IMR-90 (cell line): ENCODE measurements around the gene PSMD12. TPM values are rescaled to one million over a fixed set of nuclear protein-coding genes. Genes with fewer than 3 reads are reported as not detected.

Experiments used
- ATAC-seq: fragments of 200-7000 bp; cut with Tn5 transposase; 2 replicates; pipeline ENCODE4 v1.9.1; 2020; ENCODE audit warnings: low read depth, mild to moderate bottlenecking, moderate library complexity
- BruUV-seq: library from RNA; stranded (reverse); fragments of 400-500 nt; replicated peaks from 2 replicates; lab custom pipeline; 2021; lab: Mats Ljungman, UMichigan
- CTCF ChIA-PET: fragments of 300-600 bp; formaldehyde crosslinking; extraction: SDS; loops from one replicate; lab custom pipeline; 2021; ENCODE audit warnings: antibody characterized with exemption; lab: Yijun Ruan, JAX
- POLR2A ChIA-PET: fragments of 300-600 bp; sonication (Branson Sonifier 250); formaldehyde crosslinking; loops from one replicate; lab custom pipeline; 2022; ENCODE audit warnings: antibody characterized with exemption; ENCODE audit not compliant: unreplicated experiment; lab: Charles Lee
- DNase-seq: peaks from one replicate; pipeline ENCODE4 v3.0.0; 2013
- H2AFZ ChIP-seq: replicated peaks from 2 replicates; pipeline ENCODE3; 2013; ENCODE audit warnings: low read length, mild to moderate bottlenecking; ENCODE audit not compliant: poor library complexity
- H2AK5ac ChIP-seq: 2 replicates; pipeline ENCODE4 v1.6.1; 2013; ENCODE audit warnings: low read depth, low read length, inconsistent platforms
- H2AK9ac ChIP-seq: replicated peaks from 2 replicates; pipeline ENCODE3; 2013; ENCODE audit warnings: mild to moderate bottlenecking, low read depth, low read length, moderate library complexity; ENCODE audit not compliant: poor library complexity
- H2BK120ac ChIP-seq: 2 replicates; pipeline ENCODE4 v1.6.1; 2013; ENCODE audit warnings: low read depth, low read length, inconsistent platforms
- H2BK15ac ChIP-seq: 3 replicates; pipeline ENCODE4 v1.6.1; 2013; ENCODE audit warnings: low read depth, low read length, inconsistent platforms
- H2BK20ac ChIP-seq: 2 replicates; pipeline ENCODE4 v1.6.1; 2013; ENCODE audit warnings: low read depth, mild to moderate bottlenecking, inconsistent platforms, low read length, moderate library complexity
- H2BK5ac ChIP-seq: 2 replicates; pipeline ENCODE4 v1.6.1; 2013; ENCODE audit warnings: mild to moderate bottlenecking, low read depth, low read length, inconsistent platforms; ENCODE audit not compliant: poor library complexity, severe bottlenecking
- H3K14ac ChIP-seq: replicated peaks from 2 replicates; pipeline ENCODE4 v1.6.1; 2013; ENCODE audit warnings: low read depth, low read length, inconsistent platforms
- H3K18ac ChIP-seq: 2 replicates; pipeline ENCODE4 v1.6.1; 2013; ENCODE audit warnings: low read depth, low read length, control low read depth
- H3K23ac ChIP-seq: 2 replicates; pipeline ENCODE4 v1.6.1; 2013; ENCODE audit warnings: low read depth, low read length, inconsistent platforms
- H3K27ac ChIP-seq: 2 replicates; pipeline ENCODE4 v1.5.1; 2013; ENCODE audit warnings: mild to moderate bottlenecking, control low read depth, low read length; ENCODE audit not compliant: insufficient read depth
- H3K27me3 ChIP-seq: 2 replicates; pipeline ENCODE4 v1.6.1; 2013; ENCODE audit warnings: low read length; ENCODE audit not compliant: control insufficient read depth, insufficient read depth
- H3K36me3 ChIP-seq: 2 replicates; pipeline ENCODE4 v1.6.1; 2013; ENCODE audit warnings: low read length, mixed read lengths; ENCODE audit not compliant: control insufficient read depth, insufficient read depth
- H3K4ac ChIP-seq: 2 replicates; pipeline ENCODE4 v1.6.1; 2013; ENCODE audit warnings: low read depth, low read length, inconsistent platforms
- H3K4me1 ChIP-seq: 2 replicates; pipeline ENCODE4 v1.6.1; 2013; ENCODE audit warnings: low read length, mixed read lengths; ENCODE audit not compliant: control insufficient read depth, insufficient read depth
- H3K4me2 ChIP-seq: 2 replicates; pipeline ENCODE4 v1.6.1; 2013; ENCODE audit warnings: low read depth, mild to moderate bottlenecking, control low read depth, low read length, moderate library complexity
- H3K4me3 ChIP-seq: 2 replicates; pipeline ENCODE4 v1.5.1; 2013; ENCODE audit warnings: low read depth, mild to moderate bottlenecking, control low read depth, low read length, moderate library complexity; ENCODE audit not compliant: insufficient read depth
- H3K56ac ChIP-seq: 2 replicates; pipeline ENCODE4 v1.6.1; 2013; ENCODE audit warnings: low read length, inconsistent platforms; ENCODE audit not compliant: insufficient read depth; ENCODE audit errors: extremely low read depth
- H3K79me1 ChIP-seq, 2 experiments: 2 replicates each; pipeline ENCODE4 v1.6.1; 2013; ENCODE audit warnings: low read length in 2 of 2, inconsistent platforms in 1 of 2, low read depth in 1 of 2
- H3K9ac ChIP-seq: 2 replicates; pipeline ENCODE4 v1.6.1; 2013; ENCODE audit warnings: low read depth, low read length, control low read depth
- H3K9me1 ChIP-seq: 2 replicates; pipeline ENCODE4 v1.6.1; 2013; ENCODE audit warnings: low read length, inconsistent platforms; ENCODE audit not compliant: insufficient read depth
- H3K9me3 ChIP-seq: 2 replicates; pipeline ENCODE4 v1.6.1; 2013; ENCODE audit warnings: low read length; ENCODE audit not compliant: control insufficient read depth, insufficient read depth
- H4K20me1 ChIP-seq: 2 replicates; pipeline ENCODE4 v1.6.1; 2013; ENCODE audit warnings: low read length, inconsistent platforms; ENCODE audit not compliant: insufficient read depth
- H4K5ac ChIP-seq: 2 replicates; pipeline ENCODE4 v1.6.1; 2013; ENCODE audit warnings: mild to moderate bottlenecking, low read depth, low read length, control low read depth
- H4K8ac ChIP-seq, 2 experiments: 2 replicates each; pipeline ENCODE4 v1.6.1; 2013; ENCODE audit warnings: low read depth in 2 of 2, low read length in 2 of 2, control low read depth in 1 of 2, inconsistent platforms in 1 of 2
- H4K91ac ChIP-seq: 2 replicates; pipeline ENCODE4 v1.6.1; 2013; ENCODE audit warnings: low read depth, low read length, inconsistent platforms; ENCODE audit not compliant: insufficient read depth
- BHLHE40 ChIP-seq: fragments of 150-350 bp; IDR thresholded peaks from 2 replicates; pipeline ENCODE4 v1.6.1; 2016; ENCODE audit warnings: mild to moderate bottlenecking, low read depth, low read length
- CEBPB ChIP-seq: IDR thresholded peaks from 2 replicates; pipeline ENCODE4 v1.6.1; 2012; ENCODE audit warnings: low read depth, low read length, improper control_type of control experiment
- CHD1 ChIP-seq: IDR thresholded peaks from 2 replicates; pipeline ENCODE4 v1.6.1; 2012; ENCODE audit warnings: low read depth, low read length, improper control_type of control experiment
- FOS ChIP-seq: fragments of 150-350 bp; IDR thresholded peaks from 2 replicates; pipeline ENCODE4 v1.6.1; 2016; ENCODE audit warnings: low read depth, low read length
- MAFK ChIP-seq: IDR thresholded peaks from 2 replicates; pipeline ENCODE4 v1.6.1; 2012; ENCODE audit warnings: low read depth, low read length, improper control_type of control experiment
- MAZ ChIP-seq: IDR thresholded peaks from 2 replicates; pipeline ENCODE4 v1.6.1; 2012; ENCODE audit warnings: low read depth, mild to moderate bottlenecking, low read length, improper control_type of control experiment, moderate library complexity, borderline replicate concordance
- MXI1 ChIP-seq: IDR thresholded peaks from 2 replicates; pipeline ENCODE4 v1.6.1; 2012; ENCODE audit warnings: low read depth, mild to moderate bottlenecking, low read length, moderate library complexity, borderline replicate concordance
- POLR2A ChIP-seq: IDR thresholded peaks from 2 replicates; pipeline ENCODE4 v1.6.1; 2012; ENCODE audit warnings: mild to moderate bottlenecking, low read depth, low read length
- RAD21 ChIP-seq: IDR thresholded peaks from 2 replicates; pipeline ENCODE4 v1.6.1; 2012; ENCODE audit warnings: low read length, improper control_type of control experiment
- RFX5 ChIP-seq: IDR thresholded peaks from 2 replicates; pipeline ENCODE4 v1.8.0; 2012; ENCODE audit warnings: low read depth, mild to moderate bottlenecking, low read length, moderate library complexity
- SMC3 ChIP-seq: fragments of 150-350 bp; IDR thresholded peaks from 2 replicates; pipeline ENCODE4 v1.6.1; 2016; ENCODE audit warnings: low read depth, mild to moderate bottlenecking, antibody characterized with exemption, low read length, moderate library complexity
- dilution Hi-C: fragments of 300-500 bp; cut with HindIII; formaldehyde crosslinking; loops from one replicate; pipeline ENCODE4 v1.14.3; 2018; ENCODE audit warnings: low sequenced_read_pairs; ENCODE audit not compliant: unreplicated experiment
- in situ Hi-C: fragments of 300-500 bp; cut with MboI; formaldehyde crosslinking; loops from 3 replicates; pipeline ENCODE4 v1.14.3; 2019; ENCODE audit warnings: low sequenced_read_pairs, inconsistent platforms, mixed read lengths
- intact Hi-C: fragments of 100-400 bp; cut with micrococcal nuclease; formaldehyde crosslinking; loops from 2 replicates; pipeline ENCODE4 v1.10.0; 2022
- polyA plus RNA-seq, 3 experiments: library from polyadenylated mRNA; depleted of rRNA; stranded (reverse); fragments of >200 nt; gene quantifications; 2 replicates each; pipeline ENCODE4 v1.2.3, GENCODE V29; 2012; ENCODE audit warnings: low replicate concordance in 1 of 3
- total RNA-seq: library from RNA; depleted of rRNA; stranded (reverse); fragments of >200 nt; gene quantifications from 2 replicates; pipeline ENCODE4 v1.2.3, GENCODE V29; 2012
- TF ChIP-seq, protein P1 (sequence below): conservative IDR thresholded peaks from 2 replicates; pipeline ENCODE4 v1.5.1; 2012; ENCODE audit warnings: mild to moderate bottlenecking, low read depth, low read length, improper control_type of control experiment

The PSMD12 gene
- total and polyA plus RNA-seq, 2 of the 4 experiments (the other 2 are of a cell fraction), result 17.9 to 39.7 TPM

DNA sequence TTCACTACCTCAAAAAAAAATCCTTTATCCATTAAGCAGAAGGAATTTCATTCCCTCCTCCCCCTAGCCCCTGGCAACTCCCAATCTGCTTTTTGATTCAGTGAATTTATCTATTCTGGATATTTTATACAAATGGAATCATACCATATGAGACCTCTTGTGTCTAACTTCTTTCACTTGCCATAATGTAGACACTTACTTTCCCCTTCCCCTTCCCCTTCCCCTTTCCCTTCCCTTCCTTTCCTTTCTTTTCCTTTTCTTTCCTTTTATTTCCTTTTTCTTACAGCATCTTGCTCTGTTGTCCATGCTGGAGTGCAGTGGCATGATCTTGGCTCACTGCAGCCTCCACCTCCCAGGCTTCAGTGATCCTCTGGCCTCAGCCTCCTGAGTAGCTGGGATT lies 50.5 kb downstream of the PSMD12 start:
- Histone ChIP-seq H3K27me3 (no peaks in the 10 kb centered on the region), H2BK120ac (no peak overlapping the region), H2BK20ac (no peak overlapping the region), H2BK5ac (no peak overlapping the region), H4K20me1 (no peaks in the 10 kb centered on the region), H3K14ac (no peak overlapping the region), H3K9ac (no peak overlapping the region), H3K4ac (no peak overlapping the region), H3K9me1 (no peaks in the 10 kb centered on the region), H3K4me3 (no peak overlapping the region), H3K27ac (no peak overlapping the region), H4K8ac (no peak overlapping the region), H3K79me1 (no peaks in the 10 kb centered on the region), H3K36me3 (no peaks in the 10 kb centered on the region), H2AK9ac (no peak overlapping the region), H2AFZ (no peak overlapping the region), H3K4me1 (no peaks in the 10 kb centered on the region), H2AK5ac (no peak overlapping the region), H3K9me3 (no peaks in the 10 kb centered on the region), H3K4me2 (no peak overlapping the region), H4K5ac (no peak overlapping the region), H3K23ac (no peak overlapping the region), H3K56ac (no peak overlapping the region), H4K91ac (no peak overlapping the region), H2BK15ac (no peak overlapping the region), H3K18ac (no peak overlapping the region)
- DNase-seq (no peak), ATAC-seq (no peak)
- ChIA-PET CTCF (no interaction called here), POLR2A (no interaction called here)
- in situ Hi-C loops (no loop called here), intact Hi-C loops (no loop called here), dilution Hi-C loops (no loop called here)
- no peak for TF ChIP-seq CEBPB
- no peak for TF ChIP-seq RFX5
- no peak for TF ChIP-seq RAD21
- no peak for TF ChIP-seq SMC3
- no peak for TF ChIP-seq POLR2A
- TF ChIP-seq MXI1, result no peak
- no peak for TF ChIP-seq CHD1
- no peak for TF ChIP-seq BHLHE40
- TF ChIP-seq, protein P1, sequence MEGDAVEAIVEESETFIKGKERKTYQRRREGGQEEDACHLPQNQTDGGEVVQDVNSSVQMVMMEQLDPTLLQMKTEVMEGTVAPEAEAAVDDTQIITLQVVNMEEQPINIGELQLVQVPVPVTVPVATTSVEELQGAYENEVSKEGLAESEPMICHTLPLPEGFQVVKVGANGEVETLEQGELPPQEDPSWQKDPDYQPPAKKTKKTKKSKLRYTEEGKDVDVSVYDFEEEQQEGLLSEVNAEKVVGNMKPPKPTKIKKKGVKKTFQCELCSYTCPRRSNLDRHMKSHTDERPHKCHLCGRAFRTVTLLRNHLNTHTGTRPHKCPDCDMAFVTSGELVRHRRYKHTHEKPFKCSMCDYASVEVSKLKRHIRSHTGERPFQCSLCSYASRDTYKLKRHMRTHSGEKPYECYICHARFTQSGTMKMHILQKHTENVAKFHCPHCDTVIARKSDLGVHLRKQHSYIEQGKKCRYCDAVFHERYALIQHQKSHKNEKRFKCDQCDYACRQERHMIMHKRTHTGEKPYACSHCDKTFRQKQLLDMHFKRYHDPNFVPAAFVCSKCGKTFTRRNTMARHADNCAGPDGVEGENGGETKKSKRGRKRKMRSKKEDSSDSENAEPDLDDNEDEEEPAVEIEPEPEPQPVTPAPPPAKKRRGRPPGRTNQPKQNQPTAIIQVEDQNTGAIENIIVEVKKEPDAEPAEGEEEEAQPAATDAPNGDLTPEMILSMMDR, result no peak
- TF ChIP-seq FOS, result no peak
- no peak for TF ChIP-seq MAFK
- TF ChIP-seq MAZ, result no peak
- no TSS peak for BruUV-seq
